Measurements from ENCODE around the gene DCAF7. TPM values are rescaled to one million over a fixed set of nuclear protein-coding genes. Genes with fewer than 3 reads are reported as not detected.
A peak's percentile ranks its signal among the peaks of the same experiment; 100 is the strongest.

Gene DCAF7
- total RNA-seq, 1 experiment from 2014 or later: 144 TPM

DNA sequence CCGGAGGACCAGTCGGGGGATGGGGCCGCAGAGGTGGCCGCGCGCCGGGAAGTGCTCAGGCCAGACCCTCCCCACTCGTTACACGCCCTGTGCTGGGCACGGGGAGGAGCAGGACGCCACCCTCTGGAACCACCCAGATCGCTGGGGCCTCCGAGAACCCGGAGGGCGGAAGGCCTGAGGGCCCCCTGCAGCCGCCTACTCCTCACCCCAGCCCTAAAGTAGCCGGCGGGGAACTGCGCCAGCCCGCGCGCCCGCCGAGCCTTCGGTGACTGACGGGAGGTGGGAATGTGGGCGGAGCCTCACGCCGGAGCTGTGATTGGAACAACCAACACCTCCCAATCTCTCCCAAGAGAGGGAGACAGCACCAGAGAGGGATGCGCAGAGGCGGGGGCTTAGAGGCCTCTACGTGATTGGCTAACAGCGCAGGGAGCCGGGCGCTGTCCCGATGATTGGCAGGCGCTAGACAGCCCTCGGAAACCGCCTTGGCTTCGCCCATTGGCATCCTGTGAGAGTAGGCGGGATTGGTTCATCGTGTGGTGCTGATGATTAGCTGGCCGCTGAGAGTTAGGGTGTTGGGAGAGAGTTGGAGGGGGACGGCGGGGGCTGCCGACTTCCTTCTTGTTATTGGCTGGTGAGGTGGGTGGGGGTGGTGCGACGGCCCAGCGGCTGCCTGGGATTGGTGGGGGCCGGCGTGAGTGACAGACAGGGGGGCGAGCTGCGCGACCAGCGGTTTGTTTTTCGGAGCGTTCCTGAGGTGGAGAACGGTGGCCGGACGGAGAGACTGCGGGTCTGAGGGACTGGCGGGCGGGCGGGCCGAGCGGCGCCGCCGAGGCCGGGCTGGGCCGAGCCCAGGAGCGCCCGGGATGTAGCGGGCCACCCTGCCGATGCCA, 71.7 kb downstream of the DCAF7 start, which contains the start of gene MAP3K3:
Gene MAP3K3, plus strand, starts transcription at position 734 of the 890 bp plus-strand sequence. CDS start 343 bp downstream, outside the sequence.
- Histone ChIP-seq H3K4me1 (ENCODE audit: control insufficient read depth in 1 of 2, insufficient read depth in 2 of 2, low read length in 2 of 2) (peaks cover 12 to 18% of the 10 kb centered on the region in 2 experiments; a peak in 3 of 4 replicates), H3K27me3 (ENCODE audit: insufficient read depth, low read length) (no peaks in the 10 kb centered on the region), H3K36me3 (ENCODE audit: control insufficient read depth in 1 of 2, insufficient read depth in 2 of 2, low read length in 2 of 2) (no peaks in the 10 kb centered on the region), H3K9me3 (ENCODE audit: control insufficient read depth in 1 of 2, insufficient read depth in 1 of 2, low read depth in 1 of 2, low read length in 2 of 2) (no peaks in the 10 kb centered on the region), H3K79me2 (ENCODE audit: insufficient read depth, low read length) (peaks cover 14% of the 10 kb centered on the region), H3K4me2 (ENCODE audit: low read length) (peak within 1 kb of the TSS; percentile 85), H3K9ac (ENCODE audit: low read length) (peak within 1 kb of the TSS; percentile 66), H2AFZ (ENCODE audit: low read depth, low read length, poor library complexity, severe bottlenecking) (peak within 1 kb of the TSS; percentile 10), H3K27ac (ENCODE audit: low read depth, low read length) (peak within 1 kb of the TSS; percentile 67), H3K4me3 (replicated peaks in 1 of 2; ENCODE audit: low read depth in 1 of 2, low read length in 2 of 2) (peak within 1 kb of the TSS; percentile 80), H3K9me2 (ENCODE audit: insufficient read depth) (no peaks in the 10 kb centered on the region), H4K20me1 (ENCODE audit: insufficient read depth) (no peaks in the 10 kb centered on the region)
- peak; percentile 89 for ATAC-seq
- BruUV-seq (replicated peaks): no TSS peak
- ChIA-PET POLR2A (interaction anchor here (0.6 to 1.7 kb wide), 21 partner anchors 9 to 196 kb away, joined by 3 to 17 read pairs (median 4); partner anchors contain the start of gene TACO1), CTCF (interaction anchor here (0.7 to 4.9 kb wide), 7 partner anchors 10 to 215 kb away, joined by 3 to 71 read pairs (median 6); no protein-coding TSS in a partner anchor), RAD21 (ENCODE audit: low non-redundant PET in 1 of 2, low total read pairs in 2 of 2, uncharacterized antibody in 2 of 2, unreplicated experiment in 2 of 2) (interaction anchor here (0.6 to 1.4 kb wide), 9 partner anchors 10 to 394 kb away, joined by 3 to 10 read pairs (median 4); no protein-coding TSS in a partner anchor)
- DNase-seq (ENCODE audit: low read depth, low spot score): peak; percentile 100
- intact Hi-C loops (cut with micrococcal nuclease): loop anchor here (2.0 to 5.0 kb wide), 2 partner anchors 175 to 220 kb away; partner anchors contain the start of genes CYB561 and SMARCD2
- TF ChIP-seq, protein P1, sequence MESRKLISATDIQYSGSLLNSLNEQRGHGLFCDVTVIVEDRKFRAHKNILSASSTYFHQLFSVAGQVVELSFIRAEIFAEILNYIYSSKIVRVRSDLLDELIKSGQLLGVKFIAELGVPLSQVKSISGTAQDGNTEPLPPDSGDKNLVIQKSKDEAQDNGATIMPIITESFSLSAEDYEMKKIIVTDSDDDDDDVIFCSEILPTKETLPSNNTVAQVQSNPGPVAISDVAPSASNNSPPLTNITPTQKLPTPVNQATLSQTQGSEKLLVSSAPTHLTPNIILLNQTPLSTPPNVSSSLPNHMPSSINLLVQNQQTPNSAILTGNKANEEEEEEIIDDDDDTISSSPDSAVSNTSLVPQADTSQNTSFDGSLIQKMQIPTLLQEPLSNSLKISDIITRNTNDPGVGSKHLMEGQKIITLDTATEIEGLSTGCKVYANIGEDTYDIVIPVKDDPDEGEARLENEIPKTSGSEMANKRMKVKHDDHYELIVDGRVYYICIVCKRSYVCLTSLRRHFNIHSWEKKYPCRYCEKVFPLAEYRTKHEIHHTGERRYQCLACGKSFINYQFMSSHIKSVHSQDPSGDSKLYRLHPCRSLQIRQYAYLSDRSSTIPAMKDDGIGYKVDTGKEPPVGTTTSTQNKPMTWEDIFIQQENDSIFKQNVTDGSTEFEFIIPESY (IDR thresholded peaks at IDR 0.05; ENCODE audit: extremely low read depth, insufficient replicate concordance, low read length): peak; percentile 6
- TF ChIP-seq, protein P2, sequence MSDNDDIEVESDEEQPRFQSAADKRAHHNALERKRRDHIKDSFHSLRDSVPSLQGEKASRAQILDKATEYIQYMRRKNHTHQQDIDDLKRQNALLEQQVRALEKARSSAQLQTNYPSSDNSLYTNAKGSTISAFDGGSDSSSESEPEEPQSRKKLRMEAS (IDR thresholded peaks at IDR 0.05): 0 out of 2 replicates have a peak, but pooled peaks have one; percentile 26
- TF ChIP-seq, protein P3, sequence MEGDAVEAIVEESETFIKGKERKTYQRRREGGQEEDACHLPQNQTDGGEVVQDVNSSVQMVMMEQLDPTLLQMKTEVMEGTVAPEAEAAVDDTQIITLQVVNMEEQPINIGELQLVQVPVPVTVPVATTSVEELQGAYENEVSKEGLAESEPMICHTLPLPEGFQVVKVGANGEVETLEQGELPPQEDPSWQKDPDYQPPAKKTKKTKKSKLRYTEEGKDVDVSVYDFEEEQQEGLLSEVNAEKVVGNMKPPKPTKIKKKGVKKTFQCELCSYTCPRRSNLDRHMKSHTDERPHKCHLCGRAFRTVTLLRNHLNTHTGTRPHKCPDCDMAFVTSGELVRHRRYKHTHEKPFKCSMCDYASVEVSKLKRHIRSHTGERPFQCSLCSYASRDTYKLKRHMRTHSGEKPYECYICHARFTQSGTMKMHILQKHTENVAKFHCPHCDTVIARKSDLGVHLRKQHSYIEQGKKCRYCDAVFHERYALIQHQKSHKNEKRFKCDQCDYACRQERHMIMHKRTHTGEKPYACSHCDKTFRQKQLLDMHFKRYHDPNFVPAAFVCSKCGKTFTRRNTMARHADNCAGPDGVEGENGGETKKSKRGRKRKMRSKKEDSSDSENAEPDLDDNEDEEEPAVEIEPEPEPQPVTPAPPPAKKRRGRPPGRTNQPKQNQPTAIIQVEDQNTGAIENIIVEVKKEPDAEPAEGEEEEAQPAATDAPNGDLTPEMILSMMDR (IDR thresholded peaks at IDR 0.05 in 2 of 3, conservative IDR thresholded peaks at IDR 0.05 in 1 of 3; ENCODE audit: borderline replicate concordance in 1 of 3, insufficient read depth in 1 of 3, low read depth in 2 of 3, low read length in 2 of 3): 0 out of 6 replicates have a peak, but pooled peaks of 1 of the 3 experiments have one; percentile 10
- peak; percentile 98 for TF ChIP-seq POLR2AphosphoS5 (IDR thresholded peaks at IDR 0.05; ENCODE audit: low read depth, low read length)
- TF ChIP-seq EZH2phosphoT487 (IDR thresholded peaks at IDR 0.05; ENCODE audit: borderline replicate concordance): no peak
- peak; percentile 99 for TF ChIP-seq SP1 (IDR thresholded peaks at IDR 0.05; ENCODE audit: low read depth)
- TF ChIP-seq FOSL1 (IDR thresholded peaks at IDR 0.05; ENCODE audit: low read depth): no peak
- TF ChIP-seq ZFX (IDR thresholded peaks at IDR 0.05): peak; percentile 82
- TF ChIP-seq EGR1 (IDR thresholded peaks at IDR 0.05; ENCODE audit: low read depth): peak; percentile 69
- peak; percentile 88 for TF ChIP-seq SIN3A (IDR thresholded peaks at IDR 0.05; ENCODE audit: low read depth)
- TF ChIP-seq POLR2A (IDR thresholded peaks at IDR 0.05; ENCODE audit: borderline replicate concordance, extremely low read depth, insufficient read depth, insufficient read length): peak; percentile 94
